ENCODE data around the gene BICC1.

DNA sequence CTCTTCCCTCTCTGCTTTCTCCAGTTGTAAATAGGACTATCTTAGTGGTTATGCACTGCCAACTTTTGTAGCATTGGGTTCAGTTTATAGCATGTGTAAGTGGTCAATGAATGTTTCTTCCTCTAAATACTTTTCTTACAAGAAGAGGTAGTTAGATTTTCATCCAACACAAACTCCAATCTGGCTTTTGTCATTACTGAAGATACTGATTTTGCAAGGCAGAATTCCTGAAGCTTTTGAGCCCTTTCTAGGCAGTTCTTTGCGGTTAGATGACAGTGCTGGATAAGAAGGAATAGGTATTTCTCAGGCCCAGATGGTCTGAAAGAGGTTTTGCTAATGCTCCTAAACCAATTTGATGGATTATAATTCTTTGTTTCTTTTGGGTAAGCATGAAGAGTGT lies 60.5 kb downstream of the BICC1 start:
- TF ChIP-seq POLR2AphosphoS5 (IDR thresholded peaks at IDR 0.05; ENCODE audit: low read depth) (no peak), CTCF (IDR thresholded peaks at IDR 0.05; ENCODE audit: insufficient read depth, low read length) (no peak), REST (IDR thresholded peaks at IDR 0.05; ENCODE audit: insufficient replicate concordance, low read depth) (no peak), GABPA (IDR thresholded peaks at IDR 0.05; ENCODE audit: low read depth) (no peak)

Data from HL-60 (cell line).